ENCODE measurements around the gene GPR162.

DNA sequence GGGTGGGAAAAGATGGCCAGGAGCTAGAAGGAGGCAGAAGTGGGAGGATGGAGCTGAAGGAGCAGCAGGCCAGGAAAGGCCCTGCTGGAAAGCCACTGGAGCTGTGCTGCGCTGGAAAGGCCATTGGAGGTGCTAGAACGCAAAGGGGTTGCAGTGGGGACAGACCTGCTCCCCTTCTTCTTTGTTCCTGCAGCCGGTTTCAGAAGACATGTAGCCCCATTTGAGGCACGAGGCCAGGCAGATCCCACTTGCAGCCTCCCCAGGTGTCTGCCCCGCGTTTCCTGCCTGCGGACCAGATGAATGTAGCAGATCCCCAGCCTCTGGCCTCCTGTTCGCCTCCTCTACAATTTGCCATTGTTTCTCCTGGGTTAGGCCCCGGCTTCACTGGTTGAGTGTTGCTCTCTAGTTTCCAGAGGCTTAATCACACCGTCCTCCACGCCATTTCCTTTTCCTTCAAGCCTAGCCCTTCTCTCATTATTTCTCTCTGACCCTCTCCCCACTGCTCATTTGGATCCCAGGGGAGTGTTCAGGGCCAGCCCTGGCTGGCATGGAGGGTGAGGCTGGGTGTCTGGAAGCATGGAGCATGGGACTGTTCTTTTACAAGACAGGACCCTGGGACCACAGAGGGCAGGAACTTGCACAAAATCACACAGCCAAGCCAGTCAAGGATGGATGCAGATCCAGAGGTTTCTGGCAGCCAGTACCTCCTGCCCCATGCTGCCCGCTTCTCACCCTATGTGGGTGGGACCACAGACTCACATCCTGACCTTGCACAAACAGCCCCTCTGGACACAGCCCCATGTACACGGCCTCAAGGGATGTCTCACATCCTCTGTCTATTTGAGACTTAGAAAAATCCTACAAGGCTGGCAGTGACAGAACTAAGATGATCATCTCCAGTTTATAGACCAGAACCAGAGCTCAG lies 2.3 kb upstream of the GPR162 start:
- TF ChIP-seq, protein P1, sequence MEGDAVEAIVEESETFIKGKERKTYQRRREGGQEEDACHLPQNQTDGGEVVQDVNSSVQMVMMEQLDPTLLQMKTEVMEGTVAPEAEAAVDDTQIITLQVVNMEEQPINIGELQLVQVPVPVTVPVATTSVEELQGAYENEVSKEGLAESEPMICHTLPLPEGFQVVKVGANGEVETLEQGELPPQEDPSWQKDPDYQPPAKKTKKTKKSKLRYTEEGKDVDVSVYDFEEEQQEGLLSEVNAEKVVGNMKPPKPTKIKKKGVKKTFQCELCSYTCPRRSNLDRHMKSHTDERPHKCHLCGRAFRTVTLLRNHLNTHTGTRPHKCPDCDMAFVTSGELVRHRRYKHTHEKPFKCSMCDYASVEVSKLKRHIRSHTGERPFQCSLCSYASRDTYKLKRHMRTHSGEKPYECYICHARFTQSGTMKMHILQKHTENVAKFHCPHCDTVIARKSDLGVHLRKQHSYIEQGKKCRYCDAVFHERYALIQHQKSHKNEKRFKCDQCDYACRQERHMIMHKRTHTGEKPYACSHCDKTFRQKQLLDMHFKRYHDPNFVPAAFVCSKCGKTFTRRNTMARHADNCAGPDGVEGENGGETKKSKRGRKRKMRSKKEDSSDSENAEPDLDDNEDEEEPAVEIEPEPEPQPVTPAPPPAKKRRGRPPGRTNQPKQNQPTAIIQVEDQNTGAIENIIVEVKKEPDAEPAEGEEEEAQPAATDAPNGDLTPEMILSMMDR (conservative IDR thresholded peaks at IDR 0.05; ENCODE audit: low read depth, low read length): no peak
- TF ChIP-seq EZH2 (IDR thresholded peaks at IDR 0.05; ENCODE audit: borderline replicate concordance, low read depth, low read length, poor library complexity, severe bottlenecking): no peak

Measured in A673 (cell line).